Thyroid gland (tissue), 4 donors: ENCODE results near the gene TBC1D5. TPM values are rescaled to one million over a fixed set of nuclear protein-coding genes. Genes with fewer than 3 reads are reported as not detected.

Experiments
- DNase-seq, 2 donors: peaks; one replicate each; pipeline ENCODE4 v3.0.0-alpha.2; 2019
- H3K27ac ChIP-seq, 3 donors: fragments of 200-600 bp; sonication (generic); 1 replicate in 2 of 3; 2 replicates in 1 of 3; pipeline ENCODE4 v1.5.1; 2016 to 2019; ENCODE audit warnings: mild to moderate bottlenecking in 1 of 3, moderate library complexity in 1 of 3
- H3K27me3 ChIP-seq: fragments of 200-600 bp; sonication (generic); one replicate; pipeline ENCODE4 v1.5.1; 2019
- H3K36me3 ChIP-seq, 2 donors: fragments of 200-600 bp; sonication (generic); one replicate each; pipeline ENCODE4 v1.5.1; 2016 to 2019
- H3K4me1 ChIP-seq, 2 donors: fragments of 200-600 bp; sonication (generic); one replicate each; pipeline ENCODE4 v1.5.1; 2017 to 2019
- H3K4me3 ChIP-seq, 3 donors: fragments of 200-600 bp; sonication (generic); replicated peaks in 1 of 3; 1 replicate in 2 of 3; 2 replicates in 1 of 3; pipeline ENCODE4 v1.5.1; 2016; ENCODE audit warnings: mild to moderate bottlenecking in 1 of 3
- H3K9me3 ChIP-seq: fragments of 200-600 bp; sonication (generic); one replicate; pipeline ENCODE4 v1.5.1; 2017
- POLR2A ChIP-seq, 2 donors: fragments of 450-650 bp; IDR thresholded peaks; one replicate each; pipeline ENCODE4 v1.6.1; 2017; ENCODE audit warnings: antibody characterized with exemption in 2 of 2, mild to moderate bottlenecking in 2 of 2, moderate library complexity in 1 of 2
- WGBS, 2 donors: methylation state at CpG; one replicate each; pipeline ENCODE4 v1.1.5; 2017; 5-methylcytosine and 5-hydroxymethylcytosine counted together
- intact Hi-C: fragments of 100-400 bp; cut with DNase I; formaldehyde crosslinking; loops from one replicate; pipeline ENCODE4 v1.15.1; 2023
- total RNA-seq, 4 donors: library from RNA; depleted of rRNA; stranded (reverse); fragments of >200 nt; gene quantifications; one replicate each; pipeline ENCODE4 v1.2.3, GENCODE V29; 2016
- TF ChIP-seq, protein P1 (sequence below), 6 experiments: fragments of 200-600 bp in 3 of 6; fragments of 450-650 bp in 3 of 6; sonication (generic) in 3 of 6; IDR thresholded peaks; one replicate each; pipeline ENCODE4 v1.5.1; 2016 to 2019; ENCODE audit warnings: antibody characterized with exemption in 6 of 6, mild to moderate bottlenecking in 2 of 6, inconsistent platforms in 1 of 6, moderate library complexity in 1 of 6

Gene TBC1D5
- total RNA-seq, 4 donors from 2014 or later: 115 to 141 (median 133) TPM

GRCh38 chr3:17605032-17605431 is 137.4 kb downstream of the TBC1D5 start:
- intact Hi-C loops: no loop called here
- DNase-seq: no peak
- Histone ChIP-seq H3K27ac (no peak overlapping the region), H3K4me3 (no peak overlapping the region), H3K4me1 (no peaks in the 10 kb centered on the region), H3K27me3 (no peaks in the 10 kb centered on the region), H3K36me3 (no peaks in the 10 kb centered on the region), H3K9me3 (no peaks in the 10 kb centered on the region)
- TF ChIP-seq, protein P1, sequence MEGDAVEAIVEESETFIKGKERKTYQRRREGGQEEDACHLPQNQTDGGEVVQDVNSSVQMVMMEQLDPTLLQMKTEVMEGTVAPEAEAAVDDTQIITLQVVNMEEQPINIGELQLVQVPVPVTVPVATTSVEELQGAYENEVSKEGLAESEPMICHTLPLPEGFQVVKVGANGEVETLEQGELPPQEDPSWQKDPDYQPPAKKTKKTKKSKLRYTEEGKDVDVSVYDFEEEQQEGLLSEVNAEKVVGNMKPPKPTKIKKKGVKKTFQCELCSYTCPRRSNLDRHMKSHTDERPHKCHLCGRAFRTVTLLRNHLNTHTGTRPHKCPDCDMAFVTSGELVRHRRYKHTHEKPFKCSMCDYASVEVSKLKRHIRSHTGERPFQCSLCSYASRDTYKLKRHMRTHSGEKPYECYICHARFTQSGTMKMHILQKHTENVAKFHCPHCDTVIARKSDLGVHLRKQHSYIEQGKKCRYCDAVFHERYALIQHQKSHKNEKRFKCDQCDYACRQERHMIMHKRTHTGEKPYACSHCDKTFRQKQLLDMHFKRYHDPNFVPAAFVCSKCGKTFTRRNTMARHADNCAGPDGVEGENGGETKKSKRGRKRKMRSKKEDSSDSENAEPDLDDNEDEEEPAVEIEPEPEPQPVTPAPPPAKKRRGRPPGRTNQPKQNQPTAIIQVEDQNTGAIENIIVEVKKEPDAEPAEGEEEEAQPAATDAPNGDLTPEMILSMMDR (IDR thresholded peaks at IDR 0.05): no peak
- TF ChIP-seq POLR2A (IDR thresholded peaks at IDR 0.05): no peak

DNA sequence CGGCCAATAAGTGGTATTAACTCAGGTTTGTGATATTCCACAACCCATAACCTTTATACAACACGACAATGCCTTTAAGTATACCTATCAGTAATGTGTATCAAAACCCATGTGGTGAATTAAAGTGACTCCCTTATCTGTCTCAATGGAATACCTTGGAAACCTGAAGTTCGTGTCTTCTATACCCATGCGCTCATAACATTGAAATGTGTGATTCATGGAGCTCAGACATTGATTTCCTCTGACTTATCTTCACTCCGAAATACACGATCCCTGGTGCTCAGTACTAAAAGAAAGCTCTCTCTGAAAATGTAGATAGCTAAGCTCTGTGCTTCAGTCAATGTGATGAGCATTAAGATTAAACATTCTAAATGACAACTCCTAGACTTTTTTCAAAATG is 140.3 kb downstream of the TBC1D5 start:
- DNase-seq: no peak
- Histone ChIP-seq H3K27me3 (no peaks in the 10 kb centered on the region), H3K27ac (no peak overlapping the region), H3K9me3 (no peaks in the 10 kb centered on the region), H3K4me1 (no peaks in the 10 kb centered on the region), H3K36me3 (no peaks in the 10 kb centered on the region), H3K4me3 (no peak overlapping the region)
- TF ChIP-seq, protein P1 (IDR thresholded peaks at IDR 0.05): no peak
- WGBS, 2 donors: 96 to 97% methylated on average over 6 of the region's 6 CpGs
- intact Hi-C loops: no loop called here

DNA sequence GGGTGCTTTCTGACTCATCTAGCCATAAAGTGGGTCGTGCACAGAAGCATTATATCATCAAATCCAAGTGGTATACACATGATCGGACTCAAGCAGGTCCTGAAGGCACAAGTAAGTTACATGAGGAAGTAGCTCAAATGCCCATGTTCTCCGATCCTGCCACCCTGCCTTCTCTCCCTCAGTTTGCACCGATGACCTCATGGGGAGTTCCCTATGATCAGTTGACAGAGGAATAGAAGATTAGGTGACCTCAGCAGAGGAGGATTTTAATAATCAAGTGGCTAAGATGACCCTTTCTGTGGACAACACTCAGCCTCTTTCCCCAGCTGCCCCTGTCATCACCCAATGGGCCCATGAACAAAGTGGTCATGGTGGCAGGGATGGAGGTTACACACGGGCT is 149.5 kb downstream of the TBC1D5 start:
- no peak for TF ChIP-seq POLR2A (IDR thresholded peaks at IDR 0.05)
- TF ChIP-seq, protein P1 (IDR thresholded peaks at IDR 0.05): no peak
- WGBS, 2 donors: 93 to 97% methylated on average over 5 of the region's 5 CpGs
- intact Hi-C loops: no loop called here

GRCh38 chr3:17590465-17590864 is 152.0 kb downstream of the TBC1D5 start:
- intact Hi-C loops: no loop called here
- Histone ChIP-seq H3K27ac (no peak overlapping the region), H3K27me3 (no peaks in the 10 kb centered on the region), H3K4me1 (no peaks in the 10 kb centered on the region), H3K4me3 (no peak overlapping the region), H3K36me3 (no peaks in the 10 kb centered on the region), H3K9me3 (no peaks in the 10 kb centered on the region)
- no peak for TF ChIP-seq POLR2A (IDR thresholded peaks at IDR 0.05)
- TF ChIP-seq, protein P1 (IDR thresholded peaks at IDR 0.05): no peak
- no peak for DNase-seq
- WGBS, 2 donors: 98% methylated on average over 5 of the region's 5 CpGs

More for the DNA sequence above, 149.5 kb downstream of the TBC1D5 start:
- H3K4me1 ChIP-seq: no peaks in the 10 kb centered on the region
- DNase-seq: no peak
- H3K36me3 ChIP-seq: no peaks in the 10 kb centered on the region
- H3K27ac ChIP-seq: no peak overlapping the region
- H3K4me3 ChIP-seq: no peak overlapping the region
- H3K9me3 ChIP-seq: no peaks in the 10 kb centered on the region
- no peaks in the 10 kb centered on the region for H3K27me3 ChIP-seq

GRCh38 chr3:17589888-17590287 is 152.5 kb downstream of the TBC1D5 start:
- no peaks in the 10 kb centered on the region for H3K27me3 ChIP-seq
- no peak overlapping the region for H3K27ac ChIP-seq
- 100% methylated on average over 1 of the region's 1 CpG for WGBS, 2 donors
- DNase-seq: no peak
- intact Hi-C loops: no loop called here
- H3K9me3 ChIP-seq: no peaks in the 10 kb centered on the region
- TF ChIP-seq, protein P1 (IDR thresholded peaks at IDR 0.05): no peak
- no peak for TF ChIP-seq POLR2A (IDR thresholded peaks at IDR 0.05)
- H3K4me3 ChIP-seq: no peak overlapping the region
- no peaks in the 10 kb centered on the region for H3K36me3 ChIP-seq
- H3K4me1 ChIP-seq: no peaks in the 10 kb centered on the region
